ENCODE measurements around the gene GNAZ.

GRCh38 chr22:23090457-23090835, 20.1 kb downstream of the GNAZ start:
- TF ChIP-seq SPI1 (IDR thresholded peaks at IDR 0.05; ENCODE audit: borderline replicate concordance, low read depth) (no peak), CTCF (IDR thresholded peaks at IDR 0.05; ENCODE audit: insufficient read depth, low read length) (no peak)

All from HL-60 (cell line).